Caco-2 (cell line): ENCODE data around the gene SPOP. TPM values are rescaled to one million over a fixed set of nuclear protein-coding genes. Genes with fewer than 3 reads are reported as not detected.
"Not testable (repeated sequence)": the region's sequence is repeated elsewhere in the genome, so short reads cannot be mapped to it uniquely, and the experiment has no call there.

Experiments used
- BruUV-seq: library from RNA; stranded (reverse); fragments of 400-500 nt; replicated peaks from 2 replicates; lab custom pipeline; 2021; lab: Mats Ljungman, UMichigan
- CTCF ChIA-PET: fragments of 300-600 bp; sonication (Branson Sonifier 250); formaldehyde crosslinking; loops from one replicate; lab custom pipeline; 2022; ENCODE audit warnings: antibody characterized with exemption; lab: Charles Lee
- POLR2A ChIA-PET: fragments of 300-600 bp; sonication (Branson Sonifier 250); formaldehyde crosslinking; loops from one replicate; lab custom pipeline; 2022; ENCODE audit warnings: antibody characterized with exemption; lab: Charles Lee
- DNase-seq, 2 experiments: peaks; one replicate each; pipeline versions ENCODE4 v3.0.0 to v3.0.0-alpha.2; 2020 to 2022
- H3K27me3 ChIP-seq: replicated peaks from 2 replicates; pipeline ENCODE4 v1.6.0; 2011; ENCODE audit warnings: low read length; ENCODE audit not compliant: control insufficient read depth, insufficient read depth
- H3K36me3 ChIP-seq: 2 replicates; pipeline ENCODE4 v1.5.1; 2011; ENCODE audit warnings: low read length; ENCODE audit not compliant: control insufficient read depth, insufficient read depth
- H3K4me1 ChIP-seq: fragments of 250-450 bp; sonication (Bioruptor Pico); 2 replicates; pipeline ENCODE4 v1.5.1; 2020; ENCODE audit warnings: mild to moderate bottlenecking
- H3K4me3 ChIP-seq: 2 replicates; pipeline ENCODE4 v1.5.1; 2011; ENCODE audit warnings: low read depth, mild to moderate bottlenecking, control low read depth, low read length
- H3K9me3 ChIP-seq: fragments of 250-450 bp; sonication (Bioruptor Pico); 2 replicates; pipeline ENCODE4 v1.5.1; 2020; ENCODE audit warnings: mild to moderate bottlenecking, moderate library complexity
- H3K27ac Mint-ChIP-seq: one replicate; pipeline ENCODE4 v1.8.0; 2022; ENCODE audit warnings: mixed read lengths; ENCODE audit not compliant: unreplicated experiment
- H3K27me3 Mint-ChIP-seq: one replicate; pipeline ENCODE4 v1.8.0; 2022; ENCODE audit warnings: mixed read lengths; ENCODE audit not compliant: insufficient read depth, unreplicated experiment
- H3K36me3 Mint-ChIP-seq: one replicate; pipeline ENCODE4 v1.8.0; 2022; ENCODE audit warnings: mild to moderate bottlenecking, mixed read lengths; ENCODE audit not compliant: insufficient read depth, unreplicated experiment
- H3K4me1 Mint-ChIP-seq: one replicate; pipeline ENCODE4 v1.8.0; 2022; ENCODE audit warnings: low read depth, mixed read lengths; ENCODE audit not compliant: unreplicated experiment
- H3K4me3 Mint-ChIP-seq: one replicate; pipeline ENCODE4 v1.8.0; 2022; ENCODE audit warnings: mild to moderate bottlenecking, moderate library complexity, mixed read lengths; ENCODE audit not compliant: unreplicated experiment
- H3K9me3 Mint-ChIP-seq: one replicate; pipeline ENCODE4 v1.8.0; 2022; ENCODE audit warnings: mixed read lengths; ENCODE audit not compliant: unreplicated experiment
- intact Hi-C: fragments of 100-400 bp; cut with micrococcal nuclease; formaldehyde crosslinking; loops from one replicate; pipeline ENCODE4 v1.10.0; 2022; ENCODE audit not compliant: unreplicated experiment
- total RNA-seq: library from RNA; stranded (reverse); gene quantifications from 2 replicates; pipeline ENCODE4 v1.2.3, GENCODE V29; 2022
- TF ChIP-seq, protein P1 (sequence below), 2 experiments: fragments of 200-600 bp in 1 of 2; IDR thresholded peaks; 1 replicate in 1 of 2; 2 replicates in 1 of 2; pipeline versions ENCODE4 v1.5.1 to v1.8.0; 2011 to 2022; ENCODE audit warnings: antibody characterized with exemption in 1 of 2, control low read depth in 1 of 2, inconsistent platforms in 1 of 2, low read depth in 1 of 2, low read length in 1 of 2, mild to moderate bottlenecking in 1 of 2, moderate library complexity in 1 of 2; ENCODE audit not compliant: insufficient read depth in 1 of 2, severe bottlenecking in 1 of 2, unreplicated experiment in 1 of 2

The SPOP gene
- total RNA-seq, 1 experiment from 2014 or later: 70.2 TPM

DNA sequence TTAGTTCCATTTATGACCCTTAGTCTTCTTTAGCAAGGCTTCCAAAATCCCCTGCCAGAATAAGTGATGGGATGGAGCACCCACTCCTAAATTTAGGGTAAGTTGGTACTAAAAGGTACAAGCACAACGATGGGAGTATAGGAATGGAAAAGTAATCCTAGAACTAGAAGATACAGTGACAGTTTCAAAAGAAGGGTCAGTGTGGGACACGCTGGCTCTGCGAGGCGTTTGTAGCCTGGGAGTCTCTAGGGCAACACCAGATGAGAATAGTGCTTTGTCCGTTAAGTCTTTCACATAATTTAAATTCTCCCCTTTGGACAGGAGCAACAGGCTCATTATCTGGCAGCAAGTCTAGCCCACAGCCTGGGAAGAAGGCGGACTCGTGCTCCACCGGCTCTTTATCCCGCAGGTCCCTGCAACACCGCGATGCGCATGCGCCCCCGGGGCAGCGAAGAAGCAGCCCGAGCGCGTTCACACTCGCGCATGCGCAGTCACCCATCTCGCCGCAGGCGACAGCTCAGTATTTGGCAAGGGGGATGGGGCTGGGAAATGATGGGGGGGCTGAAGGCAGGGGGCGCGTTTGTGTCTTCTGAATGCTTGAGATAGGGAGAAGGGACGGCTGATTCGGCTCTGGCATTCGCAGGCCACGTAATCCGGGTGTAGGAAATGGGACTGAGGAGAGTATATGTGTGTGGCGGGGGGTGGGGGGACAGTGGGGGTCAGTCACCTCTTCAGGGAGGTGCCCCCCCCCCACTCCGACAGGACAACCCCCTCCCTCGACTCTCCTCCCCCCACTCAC lies 564 bp downstream of the SPOP start:
- no peaks in the 10 kb centered on the region for H3K27me3 ChIP-seq
- intact Hi-C loops: loop anchor here (2.0 to 5.0 kb wide), 2 partner anchors 31 to 180 kb away; partner anchors contain the start of gene NGFR
- Mint-ChIP-seq H3K4me3 (peak overlapping the region; percentile 83), H3K27ac (peak overlapping the region; percentile 92), H3K9me3 (no peaks in the 10 kb centered on the region), H3K36me3 (peaks cover 41% of the 10 kb centered on the region), H3K4me1 (peaks cover 24% of the 10 kb centered on the region), H3K27me3 (no peaks in the 10 kb centered on the region)
- peaks cover 5% of the 10 kb centered on the region; the same call in 1 of the 2 replicates for H3K4me1 ChIP-seq
- no peaks in the 10 kb centered on the region for H3K9me3 ChIP-seq
- H3K36me3 ChIP-seq: no peaks in the 10 kb centered on the region
- BruUV-seq: TSS peak; percentile 42
- H3K4me3 ChIP-seq: peak overlapping the region; percentile 68
- DNase-seq: peak; percentile 99 to 100
- TF ChIP-seq, protein P1, sequence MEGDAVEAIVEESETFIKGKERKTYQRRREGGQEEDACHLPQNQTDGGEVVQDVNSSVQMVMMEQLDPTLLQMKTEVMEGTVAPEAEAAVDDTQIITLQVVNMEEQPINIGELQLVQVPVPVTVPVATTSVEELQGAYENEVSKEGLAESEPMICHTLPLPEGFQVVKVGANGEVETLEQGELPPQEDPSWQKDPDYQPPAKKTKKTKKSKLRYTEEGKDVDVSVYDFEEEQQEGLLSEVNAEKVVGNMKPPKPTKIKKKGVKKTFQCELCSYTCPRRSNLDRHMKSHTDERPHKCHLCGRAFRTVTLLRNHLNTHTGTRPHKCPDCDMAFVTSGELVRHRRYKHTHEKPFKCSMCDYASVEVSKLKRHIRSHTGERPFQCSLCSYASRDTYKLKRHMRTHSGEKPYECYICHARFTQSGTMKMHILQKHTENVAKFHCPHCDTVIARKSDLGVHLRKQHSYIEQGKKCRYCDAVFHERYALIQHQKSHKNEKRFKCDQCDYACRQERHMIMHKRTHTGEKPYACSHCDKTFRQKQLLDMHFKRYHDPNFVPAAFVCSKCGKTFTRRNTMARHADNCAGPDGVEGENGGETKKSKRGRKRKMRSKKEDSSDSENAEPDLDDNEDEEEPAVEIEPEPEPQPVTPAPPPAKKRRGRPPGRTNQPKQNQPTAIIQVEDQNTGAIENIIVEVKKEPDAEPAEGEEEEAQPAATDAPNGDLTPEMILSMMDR (IDR thresholded peaks at IDR 0.05; ENCODE audit: insufficient read depth in 1 of 2, low read depth in 1 of 2, low read length in 1 of 2, severe bottlenecking in 1 of 2, unreplicated experiment in 1 of 2): peak in 1 of 2 experiments; percentile 8
- ChIA-PET CTCF (interaction anchor here (0.6 to 1.3 kb wide), 39 partner anchors 9 to 1665 kb away, joined by 3 to 44 read pairs (median 4); partner anchors contain the start of genes DLX3, EME1, FAM117A and MRPL27), POLR2A (interaction anchor here (0.5 to 1.0 kb wide), 19 partner anchors 13 to 664 kb away, joined by 3 to 16 read pairs (median 6); partner anchors contain the start of genes FAM117A, PHB1 and SLC35B1)

DNA sequence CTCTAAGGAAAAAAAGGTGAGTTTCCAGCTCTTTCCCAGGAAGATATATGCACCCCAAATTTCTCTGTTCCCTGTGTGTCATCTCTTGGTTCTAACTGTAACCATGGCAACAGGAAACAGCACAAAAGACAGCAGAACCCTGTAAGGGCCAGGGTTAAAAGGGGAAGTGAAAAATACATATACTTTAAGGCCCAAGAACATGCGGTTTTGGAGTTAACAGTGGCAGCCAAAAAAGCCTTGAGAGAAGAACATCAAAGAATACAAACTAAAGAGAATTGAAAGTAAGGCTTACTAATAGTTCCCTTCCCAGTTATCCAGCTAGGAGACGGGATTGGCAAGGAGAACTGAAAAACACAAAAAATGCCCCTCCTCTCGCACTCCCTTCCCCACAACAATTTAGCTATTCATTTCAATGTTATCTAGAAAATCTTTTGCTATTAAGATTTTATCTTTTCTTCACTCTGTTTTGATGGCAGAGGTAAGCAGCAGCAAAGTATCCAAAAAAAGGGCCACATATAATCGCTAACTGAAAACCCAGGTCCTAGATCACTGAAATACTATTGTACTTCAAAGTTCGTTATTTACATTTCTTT lies 1.5 kb downstream of the SPOP start:
- BruUV-seq: no TSS peak
- Histone ChIP-seq H3K4me1 (peaks cover 5% of the 10 kb centered on the region; the same call in 1 of the 2 replicates), H3K9me3 (no peaks in the 10 kb centered on the region), H3K4me3 (peak overlapping the region; percentile 68), H3K36me3 (no peaks in the 10 kb centered on the region), H3K27me3 (no peaks in the 10 kb centered on the region)
- H3K27me3 Mint-ChIP-seq: no peaks in the 10 kb centered on the region
- POLR2A ChIA-PET: no interaction called here
- TF ChIP-seq, protein P1 (IDR thresholded peaks at IDR 0.05; ENCODE audit: insufficient read depth in 1 of 2, low read depth in 1 of 2, low read length in 1 of 2, severe bottlenecking in 1 of 2, unreplicated experiment in 1 of 2): no peak
- no peak for DNase-seq
- peaks cover 41% of the 10 kb centered on the region for H3K36me3 Mint-ChIP-seq
- peak overlapping the region; percentile 83 for H3K4me3 Mint-ChIP-seq
- intact Hi-C loops: loop anchor here (2.0 to 5.0 kb wide), 2 partner anchors 30 to 179 kb away; partner anchors contain the start of gene NGFR
- peaks cover 24% of the 10 kb centered on the region for H3K4me1 Mint-ChIP-seq
- no peaks in the 10 kb centered on the region for H3K9me3 Mint-ChIP-seq
- H3K27ac Mint-ChIP-seq: peak overlapping the region; percentile 92
- CTCF ChIA-PET: interaction anchor here (0.5 to 0.7 kb wide), 2 partner anchors 44 to 58 kb away, joined by 3 read pairs; no protein-coding TSS in a partner anchor

DNA sequence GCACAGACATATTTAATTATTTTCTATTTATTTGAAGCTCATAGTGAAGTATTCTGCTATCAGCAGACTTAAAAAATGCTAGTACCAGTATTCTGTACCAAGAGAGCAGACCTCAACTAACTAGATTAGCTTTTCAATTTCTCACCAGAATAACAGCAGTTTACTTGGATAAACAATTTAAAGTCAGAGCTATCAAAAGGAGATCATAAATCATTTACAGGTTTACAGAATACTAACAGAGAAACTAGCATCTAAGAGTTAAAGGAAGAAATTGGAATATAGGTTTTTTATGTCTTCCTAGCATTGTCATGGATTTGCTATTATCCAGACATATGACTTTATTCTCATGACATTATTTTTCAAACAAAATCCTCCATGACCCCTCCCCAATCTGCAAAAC lies 3.4 kb downstream of the SPOP start:
- H3K9me3 ChIP-seq: no peaks in the 10 kb centered on the region
- H3K27me3 Mint-ChIP-seq: no peaks in the 10 kb centered on the region
- H3K4me3 Mint-ChIP-seq: no peak overlapping the region
- no peak for DNase-seq
- intact Hi-C loops: no loop called here
- H3K4me1 Mint-ChIP-seq: peaks cover 24% of the 10 kb centered on the region
- TF ChIP-seq, protein P1 (IDR thresholded peaks at IDR 0.05; ENCODE audit: insufficient read depth in 1 of 2, low read depth in 1 of 2, low read length in 1 of 2, severe bottlenecking in 1 of 2, unreplicated experiment in 1 of 2): no peak
- H3K4me3 ChIP-seq: no peak overlapping the region
- H3K9me3 Mint-ChIP-seq: no peaks in the 10 kb centered on the region
- no peak overlapping the region for H3K27ac Mint-ChIP-seq
- no TSS peak for BruUV-seq
- peaks cover 5% of the 10 kb centered on the region; the same call in 1 of the 2 replicates for H3K4me1 ChIP-seq
- no peaks in the 10 kb centered on the region for H3K36me3 ChIP-seq
- peaks cover 41% of the 10 kb centered on the region for H3K36me3 Mint-ChIP-seq
- ChIA-PET POLR2A (interaction anchor here (0.5 kb wide), 1 partner anchor 175 kb away, joined by 8 read pairs; no protein-coding TSS in a partner anchor), CTCF (no interaction called here)
- no peaks in the 10 kb centered on the region for H3K27me3 ChIP-seq

- H3K9me3 Mint-ChIP-seq, H3K4me3 Mint-ChIP-seq, POLR2A ChIA-PET, CTCF ChIA-PET, H3K9me3 ChIP-seq, H3K4me3 ChIP-seq, H3K27me3 Mint-ChIP-seq, H3K4me1 ChIP-seq, H3K27ac Mint-ChIP-seq, DNase-seq, H3K27me3 ChIP-seq, H3K36me3 ChIP-seq, intact Hi-C loops, BruUV-seq: not testable (repeated sequence)
- H3K36me3 Mint-ChIP-seq: peaks cover 41% of the 10 kb centered on the region
- H3K4me1 Mint-ChIP-seq: peaks cover 24% of the 10 kb centered on the region
These were observed 4.2 kb downstream of the SPOP start for GRCh38 chr17:49673679-49674078.
